HCT116 (cell line): ENCODE data around the gene HCST. TPM values are rescaled to one million over a fixed set of nuclear protein-coding genes. Genes with fewer than 3 reads are reported as not detected.

Experiments used
- ATAC-seq: fragments of 200-7000 bp; cut with Tn5 transposase; 2 replicates; pipeline ENCODE4 v1.9.1; 2020; ENCODE audit warnings: mild to moderate bottlenecking, moderate library complexity
- BruUV-seq: library from RNA; stranded (reverse); fragments of 400-500 nt; replicated peaks from 2 replicates; lab custom pipeline; 2021; lab: Mats Ljungman, UMichigan
- CTCF ChIA-PET: fragments of 300-600 bp; sonication (Branson Sonifier 250); formaldehyde crosslinking; loops from one replicate; lab custom pipeline; 2021; ENCODE audit warnings: antibody characterized with exemption; lab: Charles Lee
- POLR2A ChIA-PET: fragments of 300-600, 350-600 bp; sonication (Branson Sonifier 250); formaldehyde crosslinking; loops from one replicate; lab custom pipeline; 2021; ENCODE audit warnings: antibody characterized with exemption; lab: Charles Lee
- RAD21 ChIA-PET, 2 experiments: fragments of 300-600 bp; sonication (Branson Sonifier 250); formaldehyde crosslinking; loops; one replicate each; lab custom pipeline; 2023; ENCODE audit warnings: low total read pairs in 2 of 2; ENCODE audit not compliant: uncharacterized antibody in 2 of 2, unreplicated experiment in 2 of 2, low non-redundant PET in 1 of 2; lab: Charles Lee
- DNase-seq: peaks from one replicate; pipeline ENCODE4 v3.0.0-alpha.2; 2010; ENCODE audit warnings: low read depth, low spot score
- H2AFZ ChIP-seq: fragments of 200-600 bp; shearing (Covaris generic), sonication (generic); 2 replicates; pipeline ENCODE4 v1.6.1; 2017; ENCODE audit warnings: low read depth, mixed run types, mixed read lengths, antibody characterized with exemption, low read length; ENCODE audit not compliant: poor library complexity, severe bottlenecking
- H3K27ac ChIP-seq: 2 replicates; pipeline ENCODE4 v1.5.1; 2012; ENCODE audit warnings: low read depth, low read length
- H3K27me3 ChIP-seq: fragments of 200-600 bp; sonication (generic); 2 replicates; pipeline ENCODE4 v1.6.1; 2016; ENCODE audit warnings: mixed run types, low read length, mixed read lengths; ENCODE audit not compliant: insufficient read depth
- H3K36me3 ChIP-seq, 2 experiments: fragments of 200-500 bp in 1 of 2; fragments of 200-600 bp in 1 of 2; sonication (Bioruptor generic) in 1 of 2; sonication (generic) in 1 of 2; 2 replicates each; pipeline versions ENCODE4 v1.5.1 to v1.6.1; 2014 to 2016; ENCODE audit warnings: low read length in 2 of 2, inconsistent platforms in 1 of 2, mixed read lengths in 1 of 2, mixed run types in 1 of 2; ENCODE audit not compliant: insufficient read depth in 2 of 2, control insufficient read depth in 1 of 2
- H3K4me1 ChIP-seq, 2 experiments: fragments of 200-600 bp in 1 of 2; sonication (generic) in 1 of 2; 2 replicates each; pipeline versions ENCODE4 v1.5.1 to v1.6.1; 2012 to 2017; ENCODE audit warnings: low read length in 2 of 2, inconsistent platforms in 1 of 2, mild to moderate bottlenecking in 1 of 2, mixed read lengths in 1 of 2, mixed run types in 1 of 2, moderate library complexity in 1 of 2; ENCODE audit not compliant: insufficient read depth in 2 of 2, control insufficient read depth in 1 of 2
- H3K4me2 ChIP-seq: fragments of 200-600 bp; sonication (generic); 2 replicates; pipeline ENCODE4 v1.6.1; 2017; ENCODE audit warnings: mixed run types, low read length, mixed read lengths
- H3K4me3 ChIP-seq, 2 experiments: fragments of 200-600 bp in 1 of 2; sonication (generic) in 1 of 2; replicated peaks in 1 of 2; 2 replicates each; pipeline ENCODE4 v1.5.1; 2011 to 2016; ENCODE audit warnings: low read length in 2 of 2, control low read depth in 1 of 2, low read depth in 1 of 2, mild to moderate bottlenecking in 1 of 2, mixed read lengths in 1 of 2, mixed run types in 1 of 2
- H3K79me2 ChIP-seq: fragments of 200-600 bp; sonication (generic); 2 replicates; pipeline ENCODE4 v1.6.1; 2017; ENCODE audit warnings: mild to moderate bottlenecking, mixed run types, low read length, moderate library complexity, mixed read lengths; ENCODE audit not compliant: insufficient read depth
- H3K9ac ChIP-seq: fragments of 200-600 bp; sonication (generic); 2 replicates; pipeline ENCODE4 v1.6.1; 2016; ENCODE audit warnings: low read length, mixed read lengths
- H3K9me2 ChIP-seq: fragments of 200-600 bp; sonication (generic), shearing (Covaris generic); 2 replicates; pipeline ENCODE4 v1.6.1; 2017; ENCODE audit warnings: mixed run types, mild to moderate bottlenecking, moderate library complexity; ENCODE audit not compliant: insufficient read depth
- H3K9me3 ChIP-seq, 2 experiments: fragments of 200-500 bp in 1 of 2; fragments of 200-600 bp in 1 of 2; sonication (Bioruptor generic) in 1 of 2; sonication (generic) in 1 of 2; 2 replicates each; pipeline ENCODE4 v1.6.1; 2014 to 2017; ENCODE audit warnings: low read length in 2 of 2, mixed read lengths in 2 of 2, inconsistent platforms in 1 of 2, low read depth in 1 of 2, mild to moderate bottlenecking in 1 of 2, mixed run types in 1 of 2, moderate library complexity in 1 of 2; ENCODE audit not compliant: control insufficient read depth in 1 of 2, insufficient read depth in 1 of 2
- H4K20me1 ChIP-seq: fragments of 200-600 bp; sonication (generic), shearing (Covaris generic); 2 replicates; pipeline ENCODE4 v1.6.1; 2017; ENCODE audit warnings: mixed run types, mild to moderate bottlenecking, moderate library complexity; ENCODE audit not compliant: insufficient read depth
- ATF3 ChIP-seq: IDR thresholded peaks from 2 replicates; pipeline ENCODE4 v1.6.1; 2012
- CTCF ChIP-seq, 3 experiments: fragments of 200-600 bp in 1 of 3; sonication (generic) in 1 of 3; IDR thresholded peaks in 2 of 3; conservative IDR thresholded peaks in 1 of 3; 2 replicates each; pipeline ENCODE4 v1.5.1; 2012 to 2017; ENCODE audit warnings: low read depth in 2 of 3, low read length in 2 of 3, antibody characterized with exemption in 1 of 3, borderline replicate concordance in 1 of 3, control low read depth in 1 of 3, mild to moderate bottlenecking in 1 of 3, mixed read lengths in 1 of 3, mixed run types in 1 of 3, moderate library complexity in 1 of 3; ENCODE audit not compliant: insufficient read depth in 1 of 3
- ELF1 ChIP-seq: IDR thresholded peaks from 2 replicates; pipeline ENCODE4 v1.6.1; 2012; ENCODE audit warnings: low read depth, borderline replicate concordance
- EZH2 ChIP-seq: fragments of 200-600 bp; sonication (generic); IDR thresholded peaks from 2 replicates; pipeline ENCODE4 v1.6.1; 2017; ENCODE audit warnings: antibody characterized with exemption, mixed run types
- EZH2phosphoT487 ChIP-seq: fragments of 200-600 bp; IDR thresholded peaks from 2 replicates; pipeline ENCODE4 v1.6.1; 2018; ENCODE audit warnings: antibody characterized with exemption, borderline replicate concordance
- JUND ChIP-seq: IDR thresholded peaks from 2 replicates; pipeline ENCODE4 v1.6.1; 2012
- MAX ChIP-seq: IDR thresholded peaks from 2 replicates; pipeline ENCODE4 v1.6.1; 2012
- RAD21 ChIP-seq: IDR thresholded peaks from 2 replicates; pipeline ENCODE4 v1.6.1; 2012; ENCODE audit warnings: low read depth, mild to moderate bottlenecking
- SRF ChIP-seq: IDR thresholded peaks from 2 replicates; pipeline ENCODE4 v1.6.1; 2012; ENCODE audit warnings: low read depth
- TCF7L2 ChIP-seq: IDR thresholded peaks from 2 replicates; pipeline ENCODE4 v1.7.0; 2011; ENCODE audit warnings: borderline replicate concordance, inconsistent platforms; ENCODE audit not compliant: insufficient read depth, insufficient read length; ENCODE audit errors: extremely low read depth
- intact Hi-C: fragments of 100-400 bp; cut with micrococcal nuclease; formaldehyde crosslinking; loops from 2 replicates; pipeline ENCODE4 v1.10.0; 2022
- total RNA-seq: library from RNA; stranded (reverse); gene quantifications from one replicate; pipeline ENCODE4 v1.2.1, GENCODE V29; 2021; ENCODE audit not compliant: unreplicated experiment

Gene HCST
- total RNA-seq, 1 experiment from 2014 or later = 1.2 TPM

GRCh38 chr19:35897706-35898451, 4.5 kb upstream of the HCST start:
- Histone ChIP-seq H3K9me3 (no peaks in the 10 kb centered on the region), H3K4me2 (peak overlapping the region; percentile 91), H3K36me3 (peaks cover 15 to 28% of the 10 kb centered on the region in 2 experiments; a peak in 3 of 4 replicates)
- POLR2A ChIA-PET = no interaction called here
- CTCF ChIA-PET = interaction anchor here (1.2 kb wide), 1 partner anchor 16 kb away, joined by 3 read pairs; no protein-coding TSS in a partner anchor
- TF ChIP-seq ATF3 (no peak), JUND (no peak), TCF7L2 (no peak), SRF (no peak), CTCF (IDR thresholded peaks at IDR 0.05 in 2 of 3, conservative IDR thresholded peaks at IDR 0.05 in 1 of 3; ENCODE audit: borderline replicate concordance in 1 of 3, insufficient read depth in 1 of 3, low read depth in 2 of 3, low read length in 2 of 3) (no peak), ELF1 (no peak), MAX (no peak), EZH2phosphoT487 (no peak), RAD21 (no peak), EZH2 (no peak)
- TF ChIP-seq, all 23 proteins: peak for 0
- peak overlapping the region; percentile 98; the same call in 1 of the 2 replicates for H3K27ac ChIP-seq
- no peaks in the 10 kb centered on the region for H4K20me1 ChIP-seq
- no peak for ATAC-seq
- no peak for DNase-seq
- H3K9ac ChIP-seq = peak overlapping the region; percentile 99; the same call in 1 of the 2 replicates
- intact Hi-C loops = no loop called here
- H3K4me1 ChIP-seq = peaks cover 11 to 28% of the 10 kb centered on the region in 2 experiments
- RAD21 ChIA-PET = no interaction called here
- H3K4me3 ChIP-seq = peak overlapping the region in 1 of 2 experiments; percentile 98; a peak in 3 of 4 replicates
- peaks cover 37% of the 10 kb centered on the region for H3K79me2 ChIP-seq
- no TSS peak for BruUV-seq
- no peaks in the 10 kb centered on the region for H3K9me2 ChIP-seq
- H3K27me3 ChIP-seq = no peaks in the 10 kb centered on the region
- no peak overlapping the region for H2AFZ ChIP-seq
